H1 (cell line): ENCODE measurements around the gene TXNIP. TPM values are rescaled to one million over a fixed set of nuclear protein-coding genes. Genes with fewer than 3 reads are reported as not detected.

Experiments used
- BACH1 ChIP-seq: IDR thresholded peaks from 2 replicates; pipeline ENCODE4 v1.6.1; 2012; ENCODE audit warnings: low read length, improper control_type of control experiment
- BCL11A ChIP-seq, 2 experiments: IDR thresholded peaks; one replicate each; pipeline ENCODE4 v1.6.1; 2011; ENCODE audit warnings: low read depth in 2 of 2, low read length in 2 of 2, mild to moderate bottlenecking in 2 of 2
- CBX8 ChIP-seq: fragments of 300-800, 300-1000 bp; sonication (generic); IDR thresholded peaks from 2 replicates; pipeline ENCODE4 v1.7.1; 2016; ENCODE audit warnings: low read depth, low read length, borderline replicate concordance
- CEBPB ChIP-seq: IDR thresholded peaks from 2 replicates; pipeline ENCODE4 v1.6.1; 2012; ENCODE audit warnings: low read depth, low read length
- CREB1 ChIP-seq: IDR thresholded peaks from 2 replicates; pipeline ENCODE4 v1.6.1; 2012; ENCODE audit warnings: inconsistent platforms
- EGR1 ChIP-seq: IDR thresholded peaks from 2 replicates; pipeline ENCODE4 v1.6.1; 2011; ENCODE audit warnings: low read depth, low read length, borderline replicate concordance
- FOSL1 ChIP-seq: IDR thresholded peaks from 2 replicates; pipeline ENCODE4 v1.6.1; 2011; ENCODE audit warnings: mild to moderate bottlenecking, low read depth, low read length, moderate library complexity; ENCODE audit not compliant: insufficient read depth
- GTF2F1 ChIP-seq: IDR thresholded peaks from 2 replicates; pipeline ENCODE4 v1.6.1; 2012; ENCODE audit warnings: low read depth, low read length, improper control_type of control experiment, borderline replicate concordance
- JUN ChIP-seq: IDR thresholded peaks from 2 replicates; pipeline ENCODE4 v1.6.1; 2011; ENCODE audit warnings: low read depth, mild to moderate bottlenecking, improper control_type of control experiment, low read length
- JUND ChIP-seq: IDR thresholded peaks from 2 replicates; pipeline ENCODE4 v1.6.1; 2011; ENCODE audit warnings: mild to moderate bottlenecking, improper control_type of control experiment, low read length
- MAFK ChIP-seq: IDR thresholded peaks from 2 replicates; pipeline ENCODE4 v1.6.1; 2012; ENCODE audit warnings: low read depth, mild to moderate bottlenecking, improper control_type of control experiment, low read length
- RNF2 ChIP-seq: fragments of 200-900, 300-1000 bp; sonication (generic); IDR thresholded peaks from 2 replicates; pipeline ENCODE4 v1.7.1; 2016; ENCODE audit warnings: borderline replicate concordance, low read depth, mild to moderate bottlenecking, antibody characterized with exemption, low read length; ENCODE audit not compliant: poor library complexity, severe bottlenecking; ENCODE audit errors: missing control alignments
- TBP ChIP-seq: IDR thresholded peaks from 2 replicates; pipeline ENCODE4 v1.6.1; 2011; ENCODE audit warnings: low read depth, low read length, improper control_type of control experiment
- TCF12 ChIP-seq: IDR thresholded peaks from 2 replicates; pipeline ENCODE4 v1.6.1; 2011; ENCODE audit warnings: low read depth, mild to moderate bottlenecking, low read length
- ZNF274 ChIP-seq: IDR thresholded peaks from 2 replicates; pipeline ENCODE4 v1.7.0; 2012; ENCODE audit warnings: low read length, borderline replicate concordance; ENCODE audit errors: extremely low read depth
- polyA plus RNA-seq, 7 experiments: library from polyadenylated mRNA; depleted of rRNA in 3 of 7; stranded (reverse) in 5 of 7; unstranded in 2 of 7; fragments of >200 nt in 5 of 7; fragments of 200-250 nt in 2 of 7; gene quantifications; 1 replicate in 5 of 7; 2 replicates in 1 of 7; 4 replicates in 1 of 7; pipeline versions ENCODE4 v1.2.1 to v1.2.3, GENCODE V29; 2011 to 2013; ENCODE audit warnings: missing spikeins in 2 of 7, mixed read lengths in 2 of 7
- total RNA-seq: library from RNA; stranded (reverse); fragmentation: NEBNext Ultra II Directional; extraction: Animal tissue kit (Norgen Biotek cat#: 25700); gene quantifications from 2 replicates; pipeline ENCODE4 v1.2.1, GENCODE V29; 2021
- TF ChIP-seq, protein P1 (sequence below): IDR thresholded peaks from 2 replicates; pipeline ENCODE4 v1.6.1; 2012; ENCODE audit warnings: low read length, inconsistent platforms
- TF ChIP-seq, protein P2 (sequence below): IDR thresholded peaks from 2 replicates; pipeline ENCODE4 v1.6.1; 2011; ENCODE audit warnings: low read length, improper control_type of control experiment
- TF ChIP-seq, protein P3 (sequence below), 3 experiments: IDR thresholded peaks; 1 replicate in 2 of 3; 2 replicates in 1 of 3; pipeline versions ENCODE4 v1.5.1 to v1.6.1; 2011; ENCODE audit warnings: low read length in 3 of 3, mild to moderate bottlenecking in 3 of 3, inconsistent platforms in 2 of 3, low read depth in 1 of 3, moderate library complexity in 1 of 3; ENCODE audit not compliant: insufficient read depth in 1 of 3; ENCODE audit errors: control extremely low read depth in 1 of 3

The TXNIP gene
- total and polyA plus RNA-seq, 2 of the 8 experiments (the other 6 are each of a cell fraction or from before 2014, with no cell fraction given), result 12.3 to 56.8 TPM

DNA sequence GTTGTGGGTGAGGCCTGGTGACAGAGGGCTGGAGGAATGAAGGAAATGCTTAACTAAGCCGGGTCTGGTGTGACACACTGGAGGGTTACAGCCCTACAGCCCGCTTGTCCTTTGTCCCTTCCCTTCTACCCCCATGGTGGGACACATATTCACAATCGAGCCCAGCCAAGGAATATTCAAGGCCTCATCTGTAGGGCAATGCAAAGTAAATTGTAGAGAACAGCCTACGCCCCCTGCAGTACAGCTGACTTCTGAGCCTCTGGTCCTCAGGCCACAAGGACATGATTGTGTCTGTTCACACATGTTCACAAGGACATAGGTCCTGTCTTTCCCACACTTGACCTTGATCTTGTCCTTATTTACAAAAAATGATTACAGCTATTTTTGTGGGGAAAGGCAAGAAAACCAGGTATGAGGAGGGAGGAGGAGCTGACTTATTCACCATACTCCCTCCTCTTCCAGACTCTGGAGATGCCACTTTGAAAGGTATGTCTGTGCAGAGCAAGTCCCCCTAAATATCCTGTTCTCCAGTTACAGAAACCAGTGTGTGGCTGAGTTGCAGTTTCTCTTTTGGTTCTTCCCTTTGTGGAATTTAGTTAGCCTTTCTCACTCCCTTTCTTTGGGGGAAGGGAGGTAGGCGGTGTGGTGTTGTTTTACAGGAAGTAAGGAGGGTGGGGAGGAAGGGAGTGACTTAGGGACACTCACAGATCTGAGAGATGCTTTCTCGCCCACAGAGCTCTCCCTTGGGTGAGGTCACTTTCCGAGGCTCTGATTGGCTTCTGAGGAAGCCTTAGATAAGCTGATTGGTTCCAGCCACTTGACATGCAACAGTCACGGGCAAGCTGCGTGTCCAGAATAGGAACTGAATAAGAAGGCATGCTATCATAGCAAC is 17.3 kb downstream of the TXNIP start (continued):
- TF ChIP-seq, protein P1, sequence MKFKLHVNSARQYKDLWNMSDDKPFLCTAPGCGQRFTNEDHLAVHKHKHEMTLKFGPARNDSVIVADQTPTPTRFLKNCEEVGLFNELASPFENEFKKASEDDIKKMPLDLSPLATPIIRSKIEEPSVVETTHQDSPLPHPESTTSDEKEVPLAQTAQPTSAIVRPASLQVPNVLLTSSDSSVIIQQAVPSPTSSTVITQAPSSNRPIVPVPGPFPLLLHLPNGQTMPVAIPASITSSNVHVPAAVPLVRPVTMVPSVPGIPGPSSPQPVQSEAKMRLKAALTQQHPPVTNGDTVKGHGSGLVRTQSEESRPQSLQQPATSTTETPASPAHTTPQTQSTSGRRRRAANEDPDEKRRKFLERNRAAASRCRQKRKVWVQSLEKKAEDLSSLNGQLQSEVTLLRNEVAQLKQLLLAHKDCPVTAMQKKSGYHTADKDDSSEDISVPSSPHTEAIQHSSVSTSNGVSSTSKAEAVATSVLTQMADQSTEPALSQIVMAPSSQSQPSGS, result peak; percentile 99
- TF ChIP-seq EGR1 (0 out of 2 replicates have a peak, but pooled peaks have one; percentile 9), CREB1 (0 out of 2 replicates have a peak, but pooled peaks have one; percentile 11), JUN (peak; percentile 94), ZNF274 (no peak), RNF2 (no peak), BCL11A (IDR thresholded peaks at IDR 0.05; ENCODE audit: low read depth in 2 of 2, low read length in 2 of 2) (no peak), FOSL1 (no peak), BACH1 (no peak), JUND (peak; percentile 90), CBX8 (no peak), MAFK (no peak), GTF2F1 (no peak), CEBPB (no peak; the same call in 1 of the 2 replicates), TBP (peak; percentile 53), TCF12 (no peak)
- TF ChIP-seq, protein P2, sequence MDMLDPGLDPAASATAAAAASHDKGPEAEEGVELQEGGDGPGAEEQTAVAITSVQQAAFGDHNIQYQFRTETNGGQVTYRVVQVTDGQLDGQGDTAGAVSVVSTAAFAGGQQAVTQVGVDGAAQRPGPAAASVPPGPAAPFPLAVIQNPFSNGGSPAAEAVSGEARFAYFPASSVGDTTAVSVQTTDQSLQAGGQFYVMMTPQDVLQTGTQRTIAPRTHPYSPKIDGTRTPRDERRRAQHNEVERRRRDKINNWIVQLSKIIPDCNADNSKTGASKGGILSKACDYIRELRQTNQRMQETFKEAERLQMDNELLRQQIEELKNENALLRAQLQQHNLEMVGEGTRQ, result no peak
- TF ChIP-seq, protein P3, sequence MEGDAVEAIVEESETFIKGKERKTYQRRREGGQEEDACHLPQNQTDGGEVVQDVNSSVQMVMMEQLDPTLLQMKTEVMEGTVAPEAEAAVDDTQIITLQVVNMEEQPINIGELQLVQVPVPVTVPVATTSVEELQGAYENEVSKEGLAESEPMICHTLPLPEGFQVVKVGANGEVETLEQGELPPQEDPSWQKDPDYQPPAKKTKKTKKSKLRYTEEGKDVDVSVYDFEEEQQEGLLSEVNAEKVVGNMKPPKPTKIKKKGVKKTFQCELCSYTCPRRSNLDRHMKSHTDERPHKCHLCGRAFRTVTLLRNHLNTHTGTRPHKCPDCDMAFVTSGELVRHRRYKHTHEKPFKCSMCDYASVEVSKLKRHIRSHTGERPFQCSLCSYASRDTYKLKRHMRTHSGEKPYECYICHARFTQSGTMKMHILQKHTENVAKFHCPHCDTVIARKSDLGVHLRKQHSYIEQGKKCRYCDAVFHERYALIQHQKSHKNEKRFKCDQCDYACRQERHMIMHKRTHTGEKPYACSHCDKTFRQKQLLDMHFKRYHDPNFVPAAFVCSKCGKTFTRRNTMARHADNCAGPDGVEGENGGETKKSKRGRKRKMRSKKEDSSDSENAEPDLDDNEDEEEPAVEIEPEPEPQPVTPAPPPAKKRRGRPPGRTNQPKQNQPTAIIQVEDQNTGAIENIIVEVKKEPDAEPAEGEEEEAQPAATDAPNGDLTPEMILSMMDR (IDR thresholded peaks at IDR 0.05; ENCODE audit: control extremely low read depth in 1 of 3, insufficient read depth in 1 of 3, low read depth in 1 of 3, low read length in 3 of 3), result peak; percentile 23 to 53 (median 37); a peak in 3 of 4 replicates
